WTC11 (cell line): ENCODE results near the gene MAP4K4.

Experiments used
- GTF2I ChIP-seq: fragments of 250-450 bp; sonication (Bioruptor Pico); conservative IDR thresholded peaks from 2 replicates; pipeline ENCODE4 v1.4.0; 2021; ENCODE audit warnings: mild to moderate bottlenecking
- NFE2L1 ChIP-seq: sonication (generic); formaldehyde crosslinking; IDR thresholded peaks from 2 replicates; pipeline ENCODE4 v1.8.1; 2023; ENCODE audit warnings: missing genetic modification reagents
- SOX15 ChIP-seq: fragments of 250-450 bp; sonication (Bioruptor Pico); IDR thresholded peaks from 2 replicates; pipeline ENCODE4 v1.9.0; 2021; ENCODE audit warnings: mild to moderate bottlenecking
- ZNF671 ChIP-seq: fragments of 250-450 bp; sonication (Bioruptor Pico); IDR thresholded peaks from 2 replicates; pipeline ENCODE4 v1.8.0; 2021; ENCODE audit warnings: mild to moderate bottlenecking
- TF ChIP-seq, protein P1 (sequence below): fragments of 200-600 bp; IDR thresholded peaks from 2 replicates; pipeline ENCODE4 v1.8.0; 2022; ENCODE audit warnings: antibody characterized with exemption
- TF ChIP-seq, protein P2 (sequence below): sonication (generic); formaldehyde crosslinking; IDR thresholded peaks from 2 replicates; pipeline ENCODE4 v1.8.1; 2023; ENCODE audit warnings: mild to moderate bottlenecking, missing genetic modification reagents, moderate library complexity
- TF ChIP-seq, protein P3 (sequence below): sonication (generic); formaldehyde crosslinking; IDR thresholded peaks from 2 replicates; pipeline ENCODE4 v1.8.0; 2022; ENCODE audit warnings: mild to moderate bottlenecking, missing genetic modification reagents
- TF ChIP-seq, protein P4 (sequence below): sonication (generic); formaldehyde crosslinking; IDR thresholded peaks from 2 replicates; pipeline ENCODE4 v1.8.1; 2023; ENCODE audit warnings: mild to moderate bottlenecking, missing genetic modification reagents

DNA sequence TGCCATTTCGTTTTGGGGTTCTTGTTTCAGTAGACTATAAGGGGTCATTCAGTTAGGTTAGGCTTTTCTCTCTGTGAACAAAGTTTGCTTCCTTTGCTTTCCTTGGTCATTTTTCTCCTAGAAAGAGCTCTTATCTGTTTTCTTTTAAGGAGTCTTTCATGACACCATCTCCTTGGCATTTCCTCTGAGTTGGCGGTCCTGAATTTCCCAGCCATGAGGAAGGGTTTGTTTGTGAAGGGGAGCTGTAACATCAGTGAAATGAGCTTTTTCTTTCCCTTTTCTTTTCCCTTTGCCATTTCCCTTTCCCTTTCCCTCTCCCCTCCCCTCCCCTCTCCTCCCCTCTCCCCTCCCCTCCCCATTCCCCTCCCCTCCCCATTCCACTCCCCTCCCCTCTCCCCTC, 61.7 kb downstream of the MAP4K4 start:
- TF ChIP-seq, protein P1, sequence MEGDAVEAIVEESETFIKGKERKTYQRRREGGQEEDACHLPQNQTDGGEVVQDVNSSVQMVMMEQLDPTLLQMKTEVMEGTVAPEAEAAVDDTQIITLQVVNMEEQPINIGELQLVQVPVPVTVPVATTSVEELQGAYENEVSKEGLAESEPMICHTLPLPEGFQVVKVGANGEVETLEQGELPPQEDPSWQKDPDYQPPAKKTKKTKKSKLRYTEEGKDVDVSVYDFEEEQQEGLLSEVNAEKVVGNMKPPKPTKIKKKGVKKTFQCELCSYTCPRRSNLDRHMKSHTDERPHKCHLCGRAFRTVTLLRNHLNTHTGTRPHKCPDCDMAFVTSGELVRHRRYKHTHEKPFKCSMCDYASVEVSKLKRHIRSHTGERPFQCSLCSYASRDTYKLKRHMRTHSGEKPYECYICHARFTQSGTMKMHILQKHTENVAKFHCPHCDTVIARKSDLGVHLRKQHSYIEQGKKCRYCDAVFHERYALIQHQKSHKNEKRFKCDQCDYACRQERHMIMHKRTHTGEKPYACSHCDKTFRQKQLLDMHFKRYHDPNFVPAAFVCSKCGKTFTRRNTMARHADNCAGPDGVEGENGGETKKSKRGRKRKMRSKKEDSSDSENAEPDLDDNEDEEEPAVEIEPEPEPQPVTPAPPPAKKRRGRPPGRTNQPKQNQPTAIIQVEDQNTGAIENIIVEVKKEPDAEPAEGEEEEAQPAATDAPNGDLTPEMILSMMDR, result no peak
- TF ChIP-seq ZNF671 (CRISPR knock-in tag) (no peak), NFE2L1 (CRISPR knock-in tag) (no peak), SOX15 (CRISPR knock-in tag) (no peak), GTF2I (CRISPR knock-in tag) (no peak)
- TF ChIP-seq, protein P2, sequence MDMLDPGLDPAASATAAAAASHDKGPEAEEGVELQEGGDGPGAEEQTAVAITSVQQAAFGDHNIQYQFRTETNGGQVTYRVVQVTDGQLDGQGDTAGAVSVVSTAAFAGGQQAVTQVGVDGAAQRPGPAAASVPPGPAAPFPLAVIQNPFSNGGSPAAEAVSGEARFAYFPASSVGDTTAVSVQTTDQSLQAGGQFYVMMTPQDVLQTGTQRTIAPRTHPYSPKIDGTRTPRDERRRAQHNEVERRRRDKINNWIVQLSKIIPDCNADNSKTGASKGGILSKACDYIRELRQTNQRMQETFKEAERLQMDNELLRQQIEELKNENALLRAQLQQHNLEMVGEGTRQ (CRISPR knock-in tag), result no peak
- TF ChIP-seq, protein P3, sequence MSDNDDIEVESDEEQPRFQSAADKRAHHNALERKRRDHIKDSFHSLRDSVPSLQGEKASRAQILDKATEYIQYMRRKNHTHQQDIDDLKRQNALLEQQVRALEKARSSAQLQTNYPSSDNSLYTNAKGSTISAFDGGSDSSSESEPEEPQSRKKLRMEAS (CRISPR knock-in tag), result no peak
- TF ChIP-seq, protein P4, sequence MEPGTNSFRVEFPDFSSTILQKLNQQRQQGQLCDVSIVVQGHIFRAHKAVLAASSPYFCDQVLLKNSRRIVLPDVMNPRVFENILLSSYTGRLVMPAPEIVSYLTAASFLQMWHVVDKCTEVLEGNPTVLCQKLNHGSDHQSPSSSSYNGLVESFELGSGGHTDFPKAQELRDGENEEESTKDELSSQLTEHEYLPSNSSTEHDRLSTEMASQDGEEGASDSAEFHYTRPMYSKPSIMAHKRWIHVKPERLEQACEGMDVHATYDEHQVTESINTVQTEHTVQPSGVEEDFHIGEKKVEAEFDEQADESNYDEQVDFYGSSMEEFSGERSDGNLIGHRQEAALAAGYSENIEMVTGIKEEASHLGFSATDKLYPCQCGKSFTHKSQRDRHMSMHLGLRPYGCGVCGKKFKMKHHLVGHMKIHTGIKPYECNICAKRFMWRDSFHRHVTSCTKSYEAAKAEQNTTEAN (CRISPR knock-in tag), result no peak
